HEK293 (cell line): Measurements from ENCODE around the gene EIF2D.
A peak's percentile ranks its signal among the peaks of the same experiment; 100 is the strongest.
"Not testable (repeated sequence)": the region's sequence is repeated elsewhere in the genome, so short reads cannot be mapped to it uniquely, and the experiment has no call there.

Experiments used
- CTCF ChIA-PET: fragments of 350-600 bp; formaldehyde crosslinking; extraction: SDS; loops from one replicate; lab custom pipeline; 2021; ENCODE audit warnings: antibody characterized with exemption; lab: Yijun Ruan, JAX
- POLR2A ChIA-PET: fragments of 300-600 bp; formaldehyde crosslinking; extraction: SDS; loops from one replicate; lab custom pipeline; 2020; ENCODE audit warnings: antibody characterized with exemption, inconsistent platforms; lab: Yijun Ruan, JAX
- H3K27ac ChIP-seq: fragments of 200-500 bp; sonication (Bioruptor generic); 2 replicates; pipeline ENCODE4 v1.5.1; 2014; ENCODE audit warnings: low read depth, low read length, control low read depth, inconsistent platforms; ENCODE audit errors: extremely low read depth
- H3K36me3 ChIP-seq, 2 experiments: fragments of 200-500 bp in 1 of 2; sonication (Bioruptor generic) in 1 of 2; 1 replicate in 1 of 2; 2 replicates in 1 of 2; pipeline ENCODE4 v1.5.1; 2014 to 2017; ENCODE audit warnings: inconsistent platforms in 2 of 2, low read length in 2 of 2; ENCODE audit not compliant: control insufficient read depth in 2 of 2, insufficient read depth in 1 of 2
- H3K4me1 ChIP-seq: fragments of 200-500 bp; sonication (Bioruptor generic); 2 replicates; pipeline ENCODE4 v1.5.1; 2014; ENCODE audit warnings: mild to moderate bottlenecking, low read length, inconsistent platforms; ENCODE audit not compliant: control insufficient read depth, insufficient read depth
- H3K4me3 ChIP-seq: 2 replicates; pipeline ENCODE4 v1.5.1; 2011; ENCODE audit warnings: low read depth, mild to moderate bottlenecking, control low read depth, low read length, moderate library complexity
- H3K9me3 ChIP-seq: fragments of 200-500 bp; sonication (Bioruptor generic); 2 replicates; pipeline ENCODE4 v1.5.1; 2014; ENCODE audit warnings: low read depth, low read length, inconsistent platforms; ENCODE audit not compliant: control insufficient read depth, insufficient read depth
- GLIS1 ChIP-seq: fragments of 450-650 bp; formaldehyde crosslinking; IDR thresholded peaks from 2 replicates; pipeline ENCODE4 v1.5.1; 2016; ENCODE audit warnings: missing biosample characterization, missing genetic modification characterization
- IKZF3 ChIP-seq: fragments of 450-650 bp; IDR thresholded peaks from 2 replicates; pipeline ENCODE4 v1.5.0; 2018; ENCODE audit warnings: missing biosample characterization, mild to moderate bottlenecking, missing genetic modification characterization, moderate library complexity
- KLF7 ChIP-seq: fragments of 450-650 bp; formaldehyde crosslinking; IDR thresholded peaks from 2 replicates; pipeline ENCODE4 v1.5.1; 2016; ENCODE audit warnings: missing biosample characterization, missing genetic modification characterization, borderline replicate concordance
- MEIS1 ChIP-seq: sonication (generic); formaldehyde crosslinking; IDR thresholded peaks from 2 replicates; pipeline ENCODE4 v1.8.1; 2022; ENCODE audit warnings: missing genetic modification reagents, mild to moderate bottlenecking, borderline replicate concordance
- ZNF146 ChIP-seq: fragments of 450-650 bp; formaldehyde crosslinking; IDR thresholded peaks from 2 replicates; pipeline ENCODE4 v1.5.1; 2016; ENCODE audit warnings: missing biosample characterization, missing genetic modification characterization
- ZNF155 ChIP-seq: fragments of 450-650 bp; formaldehyde crosslinking; IDR thresholded peaks from 2 replicates; pipeline ENCODE4 v1.5.1; 2016; ENCODE audit warnings: missing biosample characterization, missing genetic modification characterization
- ZNF169 ChIP-seq: fragments of 450-650 bp; formaldehyde crosslinking; IDR thresholded peaks from 2 replicates; pipeline ENCODE4 v1.5.1; 2016; ENCODE audit warnings: missing biosample characterization, missing genetic modification characterization
- ZNF23 ChIP-seq: fragments of 450-650 bp; formaldehyde crosslinking; IDR thresholded peaks from 2 replicates; pipeline ENCODE4 v1.5.1; 2016; ENCODE audit warnings: missing biosample characterization, missing genetic modification characterization, borderline replicate concordance
- ZNF24 ChIP-seq: fragments of 450-650 bp; formaldehyde crosslinking; IDR thresholded peaks from 2 replicates; pipeline ENCODE4 v1.5.1; 2016; ENCODE audit warnings: missing biosample characterization, missing genetic modification characterization
- ZNF274 ChIP-seq, 2 experiments: fragments of 200-500 bp in 1 of 2; fragments of 450-650 bp in 1 of 2; sonication (Bioruptor generic) in 1 of 2; formaldehyde crosslinking in 1 of 2; IDR thresholded peaks; 2 replicates each; pipeline versions ENCODE4 v1.5.1 to v1.6.1; 2014 to 2016; ENCODE audit warnings: borderline replicate concordance in 1 of 2, inconsistent platforms in 1 of 2, low read length in 1 of 2, missing biosample characterization in 1 of 2, missing genetic modification characterization in 1 of 2
- ZNF610 ChIP-seq: fragments of 450-650 bp; formaldehyde crosslinking; IDR thresholded peaks from 2 replicates; pipeline ENCODE4 v1.5.1; 2016; ENCODE audit warnings: missing biosample characterization, missing genetic modification characterization, borderline replicate concordance
- TF ChIP-seq, protein P1 (sequence below): fragments of 450-650 bp; formaldehyde crosslinking; conservative IDR thresholded peaks from 2 replicates; pipeline ENCODE4 v1.5.1; 2016; ENCODE audit warnings: low read depth, missing biosample characterization, missing genetic modification characterization
- TF ChIP-seq, protein P2 (sequence below): fragments of 450-650 bp; formaldehyde crosslinking; IDR thresholded peaks from 2 replicates; pipeline ENCODE4 v1.5.1; 2016; ENCODE audit warnings: missing biosample characterization, missing genetic modification characterization
- TF ChIP-seq, protein P3 (sequence below): fragments of 450-650 bp; formaldehyde crosslinking; IDR thresholded peaks from 2 replicates; pipeline ENCODE4 v1.5.1; 2016; ENCODE audit warnings: missing biosample characterization, missing genetic modification characterization
- TF ChIP-seq, protein P4 (sequence below): fragments of 450-650 bp; formaldehyde crosslinking; IDR thresholded peaks from 2 replicates; pipeline ENCODE4 v1.5.1; 2016; ENCODE audit warnings: missing biosample characterization, missing genetic modification characterization, low read depth

The EIF2D gene

DNA sequence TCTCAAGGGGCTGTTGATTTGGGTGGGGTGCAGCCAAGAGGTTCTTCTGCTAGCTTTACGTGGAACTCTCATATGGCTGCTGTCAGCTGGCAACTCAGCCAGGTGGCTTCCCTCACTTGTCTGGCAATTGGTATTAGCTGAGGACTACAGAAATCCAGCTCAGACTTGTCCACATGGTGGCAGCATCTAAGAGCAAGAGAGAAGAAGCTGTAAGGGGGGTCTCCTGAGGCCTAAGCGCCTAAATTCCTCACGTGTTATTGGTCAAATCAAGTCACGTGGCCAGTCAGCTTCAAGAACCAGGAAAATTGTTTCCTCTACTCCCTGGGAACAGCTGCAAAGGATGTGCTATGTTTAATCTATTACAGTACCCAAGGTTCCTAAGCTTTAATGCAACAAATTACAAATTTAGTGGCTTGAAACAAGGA is 18.8 kb upstream of the EIF2D start (continued):
- TF ChIP-seq, protein P1, sequence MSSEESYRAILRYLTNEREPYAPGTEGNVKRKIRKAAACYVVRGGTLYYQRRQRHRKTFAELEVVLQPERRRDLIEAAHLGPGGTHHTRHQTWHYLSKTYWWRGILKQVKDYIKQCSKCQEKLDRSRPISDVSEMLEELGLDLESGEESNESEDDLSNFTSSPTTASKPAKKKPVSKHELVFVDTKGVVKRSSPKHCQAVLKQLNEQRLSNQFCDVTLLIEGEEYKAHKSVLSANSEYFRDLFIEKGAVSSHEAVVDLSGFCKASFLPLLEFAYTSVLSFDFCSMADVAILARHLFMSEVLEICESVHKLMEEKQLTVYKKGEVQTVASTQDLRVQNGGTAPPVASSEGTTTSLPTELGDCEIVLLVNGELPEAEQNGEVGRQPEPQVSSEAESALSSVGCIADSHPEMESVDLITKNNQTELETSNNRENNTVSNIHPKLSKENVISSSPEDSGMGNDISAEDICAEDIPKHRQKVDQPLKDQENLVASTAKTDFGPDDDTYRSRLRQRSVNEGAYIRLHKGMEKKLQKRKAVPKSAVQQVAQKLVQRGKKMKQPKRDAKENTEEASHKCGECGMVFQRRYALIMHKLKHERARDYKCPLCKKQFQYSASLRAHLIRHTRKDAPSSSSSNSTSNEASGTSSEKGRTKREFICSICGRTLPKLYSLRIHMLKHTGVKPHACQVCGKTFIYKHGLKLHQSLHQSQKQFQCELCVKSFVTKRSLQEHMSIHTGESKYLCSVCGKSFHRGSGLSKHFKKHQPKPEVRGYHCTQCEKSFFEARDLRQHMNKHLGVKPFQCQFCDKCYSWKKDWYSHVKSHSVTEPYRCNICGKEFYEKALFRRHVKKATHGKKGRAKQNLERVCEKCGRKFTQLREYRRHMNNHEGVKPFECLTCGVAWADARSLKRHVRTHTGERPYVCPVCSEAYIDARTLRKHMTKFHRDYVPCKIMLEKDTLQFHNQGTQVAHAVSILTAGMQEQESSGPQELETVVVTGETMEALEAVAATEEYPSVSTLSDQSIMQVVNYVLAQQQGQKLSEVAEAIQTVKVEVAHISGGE (tag by site-specific recombination) = no peak
- TF ChIP-seq ZNF610 (tag by site-specific recombination) (no peak), KLF7 (tag by site-specific recombination) (no peak), GLIS1 (tag by site-specific recombination) (peak; percentile 87)
- TF ChIP-seq, protein P2, sequence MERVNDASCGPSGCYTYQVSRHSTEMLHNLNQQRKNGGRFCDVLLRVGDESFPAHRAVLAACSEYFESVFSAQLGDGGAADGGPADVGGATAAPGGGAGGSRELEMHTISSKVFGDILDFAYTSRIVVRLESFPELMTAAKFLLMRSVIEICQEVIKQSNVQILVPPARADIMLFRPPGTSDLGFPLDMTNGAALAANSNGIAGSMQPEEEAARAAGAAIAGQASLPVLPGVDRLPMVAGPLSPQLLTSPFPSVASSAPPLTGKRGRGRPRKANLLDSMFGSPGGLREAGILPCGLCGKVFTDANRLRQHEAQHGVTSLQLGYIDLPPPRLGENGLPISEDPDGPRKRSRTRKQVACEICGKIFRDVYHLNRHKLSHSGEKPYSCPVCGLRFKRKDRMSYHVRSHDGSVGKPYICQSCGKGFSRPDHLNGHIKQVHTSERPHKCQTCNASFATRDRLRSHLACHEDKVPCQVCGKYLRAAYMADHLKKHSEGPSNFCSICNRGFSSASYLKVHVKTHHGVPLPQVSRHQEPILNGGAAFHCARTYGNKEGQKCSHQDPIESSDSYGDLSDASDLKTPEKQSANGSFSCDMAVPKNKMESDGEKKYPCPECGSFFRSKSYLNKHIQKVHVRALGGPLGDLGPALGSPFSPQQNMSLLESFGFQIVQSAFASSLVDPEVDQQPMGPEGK (tag by site-specific recombination) = 0 out of 2 replicates have a peak, but pooled peaks have one; percentile 25
- TF ChIP-seq, all 188 proteins: peak for 5

DNA sequence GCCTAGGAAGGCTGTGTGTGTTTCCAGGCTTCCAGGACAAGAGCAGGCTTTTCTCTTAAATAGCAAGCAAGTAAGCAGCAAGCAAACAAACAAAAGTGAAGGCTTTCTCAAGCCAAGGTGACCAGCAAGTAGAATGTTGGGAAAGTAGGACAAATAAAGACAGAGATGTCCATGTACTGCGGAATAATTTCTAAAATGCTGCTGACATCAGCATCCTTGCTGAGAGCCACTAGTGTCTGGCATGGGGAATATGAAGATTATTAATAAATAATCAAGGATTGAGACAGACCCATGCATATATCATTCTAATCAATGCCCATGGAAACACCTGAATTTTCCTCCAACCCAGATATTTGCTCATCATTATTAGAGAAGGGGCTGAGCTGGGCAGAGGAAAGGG is 16.7 kb upstream of the EIF2D start:
- H3K4me1 ChIP-seq = no peaks in the 10 kb centered on the region
- no peak overlapping the region for H3K4me3 ChIP-seq
- ChIA-PET CTCF (interaction anchor here (0.9 to 12.7 kb wide), 5 partner anchors 30 to 354 kb away, joined by 3 to 380 read pairs (median 5); no protein-coding TSS in a partner anchor), POLR2A (no interaction called here)
- no peaks in the 10 kb centered on the region for H3K36me3 ChIP-seq
- no peak overlapping the region for H3K27ac ChIP-seq
- no peaks in the 10 kb centered on the region for H3K9me3 ChIP-seq
- TF ChIP-seq MEIS1 (CRISPR knock-in tag) (no peak), ZNF23 (tag by site-specific recombination) (no peak), ZNF274 (IDR thresholded peaks at IDR 0.05; ENCODE audit: low read length) (no peak), ZNF274 (tag by site-specific recombination; IDR thresholded peaks at IDR 0.05; ENCODE audit: borderline replicate concordance) (no peak), ZNF155 (tag by site-specific recombination) (no peak)

DNA sequence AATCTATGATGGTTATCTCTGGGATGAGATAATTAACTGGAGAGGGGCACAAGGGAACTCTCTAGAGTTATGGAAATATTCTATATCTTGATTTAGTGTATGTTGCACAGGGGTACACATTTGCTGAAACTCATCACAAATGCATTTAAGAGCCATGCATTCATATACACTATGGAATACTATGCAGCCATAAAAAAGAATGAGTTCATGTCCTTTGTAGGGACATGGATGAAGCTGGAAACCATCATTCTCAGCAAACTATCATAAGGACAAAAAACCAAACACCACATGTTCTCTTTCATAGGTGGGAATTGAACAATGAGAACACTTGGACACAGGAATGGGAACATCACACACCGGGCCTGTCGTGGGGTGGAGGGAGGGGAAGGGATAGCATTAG is 14.1 kb upstream of the EIF2D start:
- peak; percentile 69 for TF ChIP-seq ZNF146
- CTCF ChIA-PET = interaction anchor here (0.7 to 12.7 kb wide), 4 partner anchors 14 to 110 kb away, joined by 3 to 380 read pairs (median 8); partner anchors contain the start of gene EIF2D
- H3K36me3 ChIP-seq, H3K4me3 ChIP-seq, H3K4me1 ChIP-seq, H3K9me3 ChIP-seq, H3K27ac ChIP-seq, POLR2A ChIA-PET: not testable (repeated sequence)

DNA sequence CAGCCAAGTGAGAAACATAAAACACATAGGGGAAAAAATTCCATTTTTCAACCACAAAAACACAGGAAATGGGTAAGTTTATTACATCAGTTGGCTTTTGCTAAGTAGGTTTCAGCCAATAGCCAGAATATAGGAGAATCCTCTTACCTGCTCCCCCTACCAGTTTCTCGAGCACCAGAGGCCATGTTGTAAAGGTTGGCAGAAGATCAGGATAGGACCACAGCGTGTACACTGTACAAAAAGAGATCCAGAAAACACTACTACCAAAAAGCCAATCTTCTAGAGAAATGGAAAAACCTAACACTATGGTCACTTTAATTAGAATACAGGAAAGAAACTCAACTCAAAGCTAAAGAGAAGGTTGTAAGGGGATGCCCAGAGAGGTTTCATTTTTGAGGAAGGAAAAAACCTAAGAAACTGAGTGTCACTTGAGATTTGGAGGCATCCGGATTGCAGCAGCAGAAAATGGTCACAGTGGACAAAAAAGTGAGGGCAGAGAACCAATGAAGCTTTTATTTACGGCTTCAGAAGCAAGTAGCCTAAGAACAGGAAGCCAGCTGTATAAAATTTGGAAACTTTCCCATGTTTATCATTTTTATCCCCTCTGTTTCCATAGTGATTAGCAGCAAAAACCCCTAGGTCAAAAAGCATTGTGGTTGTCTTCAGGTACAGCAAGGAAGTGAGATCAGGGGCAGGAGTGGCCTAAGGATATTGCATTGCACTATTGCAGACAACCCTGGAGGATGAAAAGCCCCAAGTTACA is 2.9 kb downstream of the EIF2D start:
- no peak overlapping the region for H3K27ac ChIP-seq
- ChIA-PET POLR2A (no interaction called here), CTCF (interaction anchor here (0.6 to 4.4 kb wide), 11 partner anchors 10 to 1203 kb away, joined by 3 to 61 read pairs (median 4); no protein-coding TSS in a partner anchor)
- no peaks in the 10 kb centered on the region for H3K4me1 ChIP-seq
- H3K9me3 ChIP-seq = no peaks in the 10 kb centered on the region
- no peak overlapping the region for H3K4me3 ChIP-seq
- H3K36me3 ChIP-seq = peaks cover 11 to 56% of the 10 kb centered on the region in 2 experiments
- no peak for TF ChIP-seq ZNF24
- no peak for TF ChIP-seq ZNF169
- no peak for TF ChIP-seq IKZF3 (tag by site-specific recombination)
- TF ChIP-seq, protein P3, sequence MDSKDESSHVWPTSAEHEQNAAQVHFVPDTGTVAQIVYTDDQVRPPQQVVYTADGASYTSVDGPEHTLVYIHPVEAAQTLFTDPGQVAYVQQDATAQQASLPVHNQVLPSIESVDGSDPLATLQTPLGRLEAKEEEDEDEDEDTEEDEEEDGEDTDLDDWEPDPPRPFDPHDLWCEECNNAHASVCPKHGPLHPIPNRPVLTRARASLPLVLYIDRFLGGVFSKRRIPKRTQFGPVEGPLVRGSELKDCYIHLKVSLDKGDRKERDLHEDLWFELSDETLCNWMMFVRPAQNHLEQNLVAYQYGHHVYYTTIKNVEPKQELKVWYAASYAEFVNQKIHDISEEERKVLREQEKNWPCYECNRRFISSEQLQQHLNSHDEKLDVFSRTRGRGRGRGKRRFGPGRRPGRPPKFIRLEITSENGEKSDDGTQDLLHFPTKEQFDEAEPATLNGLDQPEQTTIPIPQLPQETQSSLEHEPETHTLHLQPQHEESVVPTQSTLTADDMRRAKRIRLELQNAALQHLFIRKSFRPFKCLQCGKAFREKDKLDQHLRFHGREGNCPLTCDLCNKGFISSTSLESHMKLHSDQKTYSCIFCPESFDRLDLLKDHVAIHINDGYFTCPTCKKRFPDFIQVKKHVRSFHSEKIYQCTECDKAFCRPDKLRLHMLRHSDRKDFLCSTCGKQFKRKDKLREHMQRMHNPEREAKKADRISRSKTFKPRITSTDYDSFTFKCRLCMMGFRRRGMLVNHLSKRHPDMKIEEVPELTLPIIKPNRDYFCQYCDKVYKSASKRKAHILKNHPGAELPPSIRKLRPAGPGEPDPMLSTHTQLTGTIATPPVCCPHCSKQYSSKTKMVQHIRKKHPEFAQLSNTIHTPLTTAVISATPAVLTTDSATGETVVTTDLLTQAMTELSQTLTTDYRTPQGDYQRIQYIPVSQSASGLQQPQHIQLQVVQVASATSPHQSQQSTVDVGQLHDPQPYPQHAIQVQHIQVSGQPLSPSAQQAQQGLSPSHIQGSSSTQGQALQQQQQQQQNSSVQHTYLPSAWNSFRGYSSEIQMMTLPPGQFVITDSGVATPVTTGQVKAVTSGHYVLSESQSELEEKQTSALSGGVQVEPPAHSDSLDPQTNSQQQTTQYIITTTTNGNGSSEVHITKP = no peak
- TF ChIP-seq, protein P4, sequence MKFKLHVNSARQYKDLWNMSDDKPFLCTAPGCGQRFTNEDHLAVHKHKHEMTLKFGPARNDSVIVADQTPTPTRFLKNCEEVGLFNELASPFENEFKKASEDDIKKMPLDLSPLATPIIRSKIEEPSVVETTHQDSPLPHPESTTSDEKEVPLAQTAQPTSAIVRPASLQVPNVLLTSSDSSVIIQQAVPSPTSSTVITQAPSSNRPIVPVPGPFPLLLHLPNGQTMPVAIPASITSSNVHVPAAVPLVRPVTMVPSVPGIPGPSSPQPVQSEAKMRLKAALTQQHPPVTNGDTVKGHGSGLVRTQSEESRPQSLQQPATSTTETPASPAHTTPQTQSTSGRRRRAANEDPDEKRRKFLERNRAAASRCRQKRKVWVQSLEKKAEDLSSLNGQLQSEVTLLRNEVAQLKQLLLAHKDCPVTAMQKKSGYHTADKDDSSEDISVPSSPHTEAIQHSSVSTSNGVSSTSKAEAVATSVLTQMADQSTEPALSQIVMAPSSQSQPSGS = no peak
